ELF-1 (cell line): ENCODE results near the gene CTU2.

Experiments used
- DNase-seq: peaks from one replicate; pipeline ENCODE4 v3.0.0-alpha.2; 2016; ENCODE audit warnings: low read depth, low spot score

CTU2 gene

GRCh38 chr16:88730632-88731607, 24.6 kb downstream of the CTU2 start:
- DNase-seq, result no peak

GRCh38 chr16:88731699-88732098, 25.4 kb downstream of the CTU2 start:
- no peak for DNase-seq

DNA sequence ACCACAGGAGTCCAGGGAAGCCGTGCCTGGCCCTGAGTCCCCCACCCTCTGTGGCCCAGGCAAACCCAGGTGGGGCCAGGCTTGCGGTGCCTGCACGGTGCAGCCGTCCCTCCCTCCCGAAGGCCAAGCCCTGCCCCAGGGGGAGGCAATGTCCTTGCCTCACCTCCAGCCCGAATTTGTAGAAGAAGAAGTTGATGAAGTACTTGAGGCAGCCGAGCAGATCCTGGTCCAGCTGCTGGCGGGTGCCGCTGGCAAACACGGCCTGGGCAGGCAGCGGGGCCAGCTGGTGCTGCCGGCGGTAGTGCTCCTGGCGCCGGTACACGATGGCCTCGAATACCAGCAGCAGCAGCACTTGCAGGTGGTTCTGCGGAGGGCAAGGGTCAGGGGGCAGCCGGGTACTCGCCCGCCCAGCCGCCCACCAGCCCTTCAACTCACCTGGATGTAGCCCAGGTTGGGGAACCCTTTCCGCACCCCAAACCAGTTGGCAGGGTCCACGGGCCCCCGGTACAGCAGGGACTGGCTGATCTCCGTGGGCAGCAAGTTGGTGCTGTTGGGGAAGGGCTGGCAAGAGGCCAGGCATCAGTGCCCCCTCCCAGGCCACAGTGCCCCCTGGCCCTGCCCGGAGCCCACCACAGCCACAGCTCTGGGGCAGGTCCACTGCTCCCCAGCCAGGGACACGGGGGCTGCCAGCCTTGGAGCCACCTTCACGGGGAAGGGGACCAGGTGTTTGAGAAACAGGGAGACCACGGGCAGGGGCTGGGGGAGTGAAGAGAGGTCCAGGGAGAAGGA, 26.1 kb downstream of the CTU2 start:
- DNase-seq, result no peak

GRCh38 chr16:88732961-88733294, 26.6 kb downstream of the CTU2 start:
- no peak for DNase-seq

- no peak for DNase-seq
Observed at GRCh38 chr16:88733630-88734360, 27.5 kb downstream of the CTU2 start.

DNA sequence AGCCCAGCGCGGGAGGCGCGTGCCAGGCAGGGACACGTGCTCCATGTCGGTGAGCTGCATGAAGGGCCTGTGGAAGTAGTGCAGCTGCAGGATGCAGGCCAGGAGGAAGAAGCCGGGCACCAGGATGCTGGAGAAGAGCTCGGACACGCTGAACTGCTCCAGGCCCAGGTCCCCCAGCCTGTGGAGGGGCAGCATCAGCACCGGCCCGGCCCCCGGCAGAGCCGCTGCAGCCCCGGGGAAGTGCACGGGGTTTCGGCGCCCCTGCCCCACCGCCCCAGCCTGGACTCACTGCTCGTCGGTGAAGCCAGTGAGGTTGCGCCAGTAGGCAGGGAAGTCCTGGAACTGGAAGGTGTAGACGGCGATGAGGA, 28.0 kb downstream of the CTU2 start:
- no peak for DNase-seq

DNA sequence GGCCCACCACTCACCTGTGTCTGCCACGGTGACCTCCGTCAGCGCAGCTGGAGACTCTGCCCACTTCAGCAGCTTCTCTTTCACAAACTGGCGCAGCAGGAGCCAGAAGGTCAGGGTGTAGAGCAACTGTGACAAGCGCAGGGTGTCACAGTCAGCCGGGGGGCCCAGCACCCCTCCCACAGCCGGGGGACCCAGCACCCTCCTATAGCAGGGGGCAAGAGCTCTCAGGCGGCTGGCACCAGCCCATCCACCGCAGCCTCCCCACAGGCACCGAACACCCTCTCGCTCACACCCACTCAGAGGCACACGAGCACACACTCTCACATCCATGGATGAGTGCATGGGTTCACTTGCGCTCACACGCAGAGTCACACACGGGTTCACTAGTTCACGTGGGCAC, 28.8 kb downstream of the CTU2 start:
- no peak for DNase-seq

- no peak for DNase-seq
Observed at GRCh38 chr16:88735616-88736015, 29.3 kb downstream of the CTU2 start.

DNA sequence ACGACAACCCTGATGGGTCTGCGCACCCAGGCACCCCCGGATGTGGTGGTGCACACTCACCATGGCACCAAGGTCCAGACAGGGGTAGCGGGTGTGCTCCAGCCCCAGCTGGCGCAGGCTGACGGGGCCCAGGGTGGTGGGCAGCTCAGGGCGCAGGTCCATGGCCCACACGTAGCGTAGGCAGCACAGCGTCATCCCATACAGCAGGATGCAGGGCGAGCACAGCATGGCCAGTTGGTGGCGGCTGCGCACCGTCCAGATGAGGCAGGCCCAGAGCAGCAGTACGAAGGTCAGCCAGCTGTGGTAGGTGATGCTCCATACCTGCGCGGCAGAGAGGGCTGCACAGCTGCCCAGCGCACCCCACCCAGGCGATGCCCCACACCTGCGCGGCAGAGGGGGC, 29.8 kb downstream of the CTU2 start:
- no peak for DNase-seq

DNA sequence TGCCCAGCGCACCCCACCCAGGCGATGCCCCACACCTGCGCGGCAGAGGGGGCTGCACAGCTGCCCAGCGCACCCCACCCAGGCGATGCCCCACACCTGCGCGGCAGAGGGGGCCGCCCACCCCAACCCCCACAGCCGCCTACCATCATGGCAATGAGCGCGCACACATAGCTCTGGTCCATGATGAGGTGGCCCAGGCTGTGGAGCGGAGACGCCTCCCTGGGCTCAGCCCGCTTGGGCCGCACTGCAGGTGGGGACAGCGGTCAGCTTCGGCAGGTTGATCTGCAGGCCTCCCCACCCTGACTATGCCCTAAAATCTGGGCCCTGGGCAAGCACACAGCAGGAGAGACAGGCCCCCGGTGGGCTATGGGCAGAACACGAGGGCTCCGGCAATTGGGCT, 30.2 kb downstream of the CTU2 start:
- DNase-seq, result no peak

GRCh38 chr16:88737298-88738150, 31.2 kb downstream of the CTU2 start:
- DNase-seq, result peak; percentile 76

GRCh38 chr16:88738151-88739084, 32.1 kb downstream of the CTU2 start:
- DNase-seq, result no peak

- no peak for DNase-seq
Observed at GRCh38 chr16:88739139-88739976, 33.1 kb downstream of the CTU2 start.

DNA sequence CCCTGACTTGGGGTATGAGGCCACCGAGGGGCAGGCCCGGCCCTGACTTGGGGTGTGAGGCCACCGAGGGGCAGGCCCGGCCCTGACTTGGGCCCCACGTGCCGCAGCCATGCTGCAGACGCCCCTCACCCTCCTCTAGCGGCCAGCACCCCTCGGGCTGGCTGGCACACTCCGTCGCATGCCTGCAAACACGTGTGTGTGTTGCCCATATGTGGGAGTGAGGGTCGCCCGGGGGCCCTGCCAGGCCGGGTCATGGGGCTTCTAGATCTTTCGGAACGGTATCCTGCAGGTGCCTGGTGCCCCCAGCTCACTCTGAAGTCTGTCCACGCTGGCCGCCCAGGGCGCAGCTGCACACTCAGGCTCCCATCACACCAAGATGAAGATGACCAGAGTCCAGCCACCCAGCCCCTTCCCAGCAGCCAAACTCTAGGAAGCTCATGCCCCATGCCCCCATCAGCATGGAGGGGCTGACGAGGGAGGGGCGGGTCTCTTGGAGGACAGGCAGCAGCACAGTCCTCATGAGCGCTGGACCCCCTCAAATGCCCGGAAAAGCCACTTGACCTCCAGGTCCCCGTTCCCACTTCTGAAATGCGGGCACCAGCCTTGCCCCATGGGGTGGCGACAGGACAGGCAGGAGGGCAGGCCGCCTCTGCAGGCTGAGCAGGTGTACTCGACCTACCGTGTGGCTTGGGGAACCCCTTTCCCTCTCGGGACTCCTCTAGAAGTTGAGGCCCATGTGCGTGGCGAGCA, 33.8 kb downstream of the CTU2 start:
- DNase-seq, result no peak

DNA sequence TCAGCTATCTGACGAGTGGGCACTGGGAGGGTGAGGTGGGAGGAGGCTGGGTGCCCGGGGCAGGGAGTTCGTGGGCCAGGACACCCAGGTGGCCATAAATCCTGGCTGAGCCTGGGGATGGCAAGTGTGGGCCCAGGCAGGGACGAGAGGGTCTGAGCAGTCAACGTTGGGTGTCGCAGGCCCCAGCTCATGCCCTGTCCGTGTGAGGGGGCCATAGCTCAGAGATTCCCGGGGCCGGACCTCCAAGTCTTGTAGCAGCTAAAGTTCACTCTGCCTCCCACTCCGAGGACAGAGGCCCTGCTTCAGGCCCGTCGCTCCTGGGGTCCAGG, 34.4 kb downstream of the CTU2 start:
- no peak for DNase-seq

- no peak for DNase-seq
Observed at GRCh38 chr16:88741368-88741767, 35.1 kb downstream of the CTU2 start.

GRCh38 chr16:88742896-88743605, 36.7 kb downstream of the CTU2 start:
- no peak for DNase-seq
